Measurements from ENCODE around the gene RAB11FIP3. TPM values are rescaled to one million over a fixed set of nuclear protein-coding genes. Genes with fewer than 3 reads are reported as not detected.
"Not testable (repeated sequence)": the region's sequence is repeated elsewhere in the genome, so short reads cannot be mapped to it uniquely, and the experiment has no call there.

Gene RAB11FIP3
- 35.2 and 38.5 TPM in 2 replicates for total RNA-seq

GRCh38 chr16:425082-425718, at the start of gene RAB11FIP3:
Gene RAB11FIP3 (plus strand): TSS chr16:425649. CDS start chr16:426007, 358 bp downstream.
- intact Hi-C loops (cut with micrococcal nuclease), result loop anchor here (1.0 to 10.0 kb wide), 3 partner anchors 24 to 160 kb away; partner anchors contain the start of gene DECR2

DNA sequence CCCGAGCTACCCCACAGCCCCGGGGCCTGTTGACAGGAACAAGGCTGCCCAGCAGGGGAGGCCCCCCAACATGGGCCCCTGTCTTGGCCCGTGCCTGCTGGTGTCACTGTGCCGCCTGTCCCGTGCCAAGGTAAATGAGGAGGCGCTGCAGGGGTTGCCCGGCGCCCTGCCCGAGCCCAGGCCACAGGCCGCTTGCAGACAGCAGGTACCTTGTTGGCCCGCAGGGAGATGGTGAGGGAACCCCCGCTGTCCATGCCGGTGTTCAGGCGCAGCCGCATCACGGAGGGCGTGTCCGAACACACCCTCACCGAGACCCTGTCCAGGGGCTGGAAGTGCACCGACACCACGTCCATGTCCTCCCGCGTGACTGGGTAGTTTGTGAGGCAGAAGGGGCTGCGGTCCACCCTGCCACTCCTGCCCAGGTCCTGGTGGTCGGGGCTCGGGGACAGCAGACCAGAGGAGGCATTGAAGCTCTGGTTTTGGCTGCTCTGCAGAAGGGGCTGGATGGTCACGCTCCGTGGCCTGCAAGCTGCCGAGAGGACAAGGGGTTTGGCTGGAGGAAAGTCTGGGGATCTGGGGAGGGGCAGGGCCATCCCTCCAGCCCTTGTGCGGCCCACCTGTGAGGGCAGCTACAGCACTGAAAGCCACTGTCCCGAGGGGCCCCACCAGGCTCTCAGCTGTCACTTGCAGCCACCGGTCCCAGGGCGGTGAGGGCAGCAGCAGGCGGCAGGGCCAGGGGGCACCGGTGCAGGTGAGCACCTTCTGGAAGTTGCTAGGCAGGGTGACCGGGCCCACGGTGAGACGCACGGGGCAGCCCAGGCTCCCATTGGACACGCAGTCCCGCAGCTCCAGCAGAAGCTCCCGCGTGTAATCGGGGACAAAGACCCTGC, 49.3 kb upstream of the RAB11FIP3 start:
- intact Hi-C loops (cut with micrococcal nuclease), result no loop called here

GRCh38 chr16:376817-377418, 48.5 kb upstream of the RAB11FIP3 start:
- intact Hi-C loops (cut with micrococcal nuclease), result no loop called here

DNA sequence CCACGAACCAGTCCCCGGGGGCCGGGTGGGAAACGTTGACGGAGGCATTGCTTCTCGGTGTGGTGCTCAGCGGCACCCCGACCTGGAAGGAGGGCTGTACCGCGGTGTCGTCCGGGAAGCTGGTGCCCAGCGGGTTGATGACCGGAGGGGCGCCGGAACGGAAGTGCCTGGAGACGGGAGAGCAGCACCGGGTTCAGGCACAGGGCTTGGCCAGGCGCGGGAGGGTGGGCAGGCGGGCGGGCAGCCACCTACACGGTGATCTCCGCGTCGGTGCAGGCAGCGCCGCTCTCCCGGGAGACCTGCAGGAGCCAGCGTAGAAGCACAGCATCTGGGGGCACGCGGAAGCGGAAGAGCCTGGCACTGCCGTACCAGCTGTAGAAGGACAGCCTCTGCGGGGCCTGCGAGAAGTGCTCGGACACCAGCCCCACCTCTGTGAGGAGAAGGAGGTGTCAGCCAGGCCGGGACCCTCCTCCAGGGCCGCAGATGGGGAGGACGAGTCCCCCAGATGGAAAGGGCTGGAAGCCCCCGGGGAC, 48.0 kb upstream of the RAB11FIP3 start:
- intact Hi-C loops (cut with micrococcal nuclease), result no loop called here

GRCh38 chr16:378113-378820, 47.2 kb upstream of the RAB11FIP3 start:
- intact Hi-C loops (cut with micrococcal nuclease), result not testable (repeated sequence)

- intact Hi-C loops (cut with micrococcal nuclease), result no loop called here
These were observed 46.6 kb upstream of the RAB11FIP3 start for GRCh38 chr16:378821-379182.

- intact Hi-C loops (cut with micrococcal nuclease), result no loop called here
These were observed 46.1 kb upstream of the RAB11FIP3 start for GRCh38 chr16:379183-379960.

DNA sequence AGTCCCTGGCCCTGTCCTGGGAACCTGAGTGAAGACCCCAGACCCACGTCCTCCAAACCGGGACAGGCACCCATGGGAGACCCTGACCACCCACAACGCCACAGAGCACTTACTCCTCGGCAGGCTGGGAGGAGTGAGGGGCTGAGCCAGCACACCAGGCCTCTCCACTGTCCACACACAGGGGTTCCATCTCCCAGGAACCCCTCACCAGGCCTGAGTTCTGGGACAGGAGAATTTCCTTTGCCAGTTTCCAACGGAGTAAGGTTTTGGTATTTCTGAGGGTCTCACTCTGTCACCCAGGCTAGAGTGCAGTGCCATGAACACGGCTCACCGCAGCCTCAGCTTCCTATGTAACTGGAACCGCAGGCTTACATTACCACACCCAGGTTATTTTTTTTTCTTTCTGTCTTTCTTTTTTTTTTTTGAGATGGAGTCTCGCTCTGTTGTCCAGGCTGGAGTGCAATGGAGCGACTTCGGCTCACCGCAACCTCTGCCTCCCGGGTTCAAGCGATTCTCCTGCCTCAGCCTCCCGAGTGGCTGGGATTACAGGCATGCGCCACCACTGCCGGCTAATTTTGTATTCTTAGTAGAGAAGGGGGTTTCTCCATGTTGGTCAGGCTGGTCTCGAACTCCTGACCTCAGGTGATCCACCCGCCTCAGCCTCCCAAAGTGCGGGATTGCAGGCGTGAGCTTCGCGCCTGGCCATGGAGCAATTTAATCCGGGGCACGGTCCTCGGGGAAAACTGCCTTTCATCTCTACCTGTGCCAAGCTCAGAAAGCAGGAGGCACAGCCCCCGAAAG, 45.3 kb upstream of the RAB11FIP3 start:
- intact Hi-C loops (cut with micrococcal nuclease), result loop anchor here (5.0 to 10.0 kb wide), 2 partner anchors 147 to 285 kb away; partner anchors contain the start of genes CAPN15 and RHOT2

GRCh38 chr16:380762-381011, 44.8 kb upstream of the RAB11FIP3 start:
- intact Hi-C loops (cut with micrococcal nuclease), result loop anchor here (1.0 to 10.0 kb wide), 3 partner anchors 28 to 284 kb away; partner anchors contain the start of genes AXIN1, CAPN15 and RHOT2

- intact Hi-C loops (cut with micrococcal nuclease), result loop anchor here (1.0 to 10.0 kb wide), 3 partner anchors 29 to 284 kb away; partner anchors contain the start of genes AXIN1, CAPN15 and RHOT2
These were observed 44.2 kb upstream of the RAB11FIP3 start for GRCh38 chr16:381012-381788.

DNA sequence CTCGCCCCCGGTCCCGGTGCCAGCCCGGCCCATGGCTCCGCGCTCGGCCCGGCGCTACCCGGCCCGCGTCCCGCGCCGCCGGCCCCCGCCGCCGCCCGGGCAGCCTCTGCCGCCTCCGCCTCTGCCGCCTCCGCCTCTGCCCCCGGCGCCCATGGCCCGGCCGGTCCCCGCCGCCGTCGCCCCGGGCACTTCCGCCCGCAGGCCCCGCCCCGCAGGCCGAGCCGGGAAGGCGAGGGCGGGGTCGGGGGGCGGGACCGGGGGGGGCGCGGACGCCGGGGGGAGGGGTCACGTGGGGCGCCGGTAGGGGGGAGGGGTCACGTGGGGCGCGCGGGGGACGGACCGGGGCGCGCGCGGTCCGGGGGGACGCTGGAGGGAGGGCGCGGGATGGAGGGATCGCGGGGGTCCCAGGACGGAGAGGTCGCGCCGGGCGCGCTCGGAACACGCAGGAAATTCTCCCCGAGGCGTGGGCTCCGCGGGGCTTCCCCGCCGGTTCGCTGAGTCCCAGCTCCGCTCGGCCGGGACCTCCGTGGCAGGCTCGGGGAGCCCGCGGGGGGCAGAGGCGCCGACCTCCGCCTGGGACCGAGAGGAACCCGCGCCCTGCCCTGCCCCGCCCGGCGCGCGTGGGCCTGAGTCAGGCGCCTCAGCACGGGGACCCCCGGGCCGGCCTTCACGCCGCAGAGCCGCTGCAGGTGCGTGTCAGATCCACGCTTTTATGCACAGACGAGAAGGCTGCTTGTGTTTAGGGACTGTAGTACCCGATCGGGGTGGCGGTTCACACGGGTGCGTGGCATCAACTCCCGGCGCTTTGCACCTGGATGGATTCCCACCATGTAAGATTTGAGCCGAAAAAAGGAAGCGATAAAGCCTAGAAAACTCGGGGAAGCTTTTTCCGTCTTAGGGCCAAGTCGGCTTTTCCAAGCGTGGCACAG, 43.4 kb upstream of the RAB11FIP3 start, which contains the start of gene PGAP6:
TSS of gene PGAP6 (minus strand) at position 190 of the 929 bp plus-strand sequence. CDS start at position 33, 157 bp downstream.
- intact Hi-C loops (cut with micrococcal nuclease), result loop anchor here (1.0 to 10.0 kb wide), 5 partner anchors 12 to 283 kb away; partner anchors contain the start of genes AXIN1, CAPN15, DECR2 and MRPL28

- intact Hi-C loops (cut with micrococcal nuclease), result loop anchor here (1.0 to 10.0 kb wide), 3 partner anchors 13 to 281 kb away; partner anchors contain the start of genes CAPN15 and RHOT2
These were observed 42.0 kb upstream of the RAB11FIP3 start for GRCh38 chr16:383326-384051.

GRCh38 chr16:386641-387156, 38.8 kb upstream of the RAB11FIP3 start:
- intact Hi-C loops (cut with micrococcal nuclease), result loop anchor here (10.0 kb wide), 1 partner anchor 278 kb away; the partner anchor contains the start of gene RHOT2

DNA sequence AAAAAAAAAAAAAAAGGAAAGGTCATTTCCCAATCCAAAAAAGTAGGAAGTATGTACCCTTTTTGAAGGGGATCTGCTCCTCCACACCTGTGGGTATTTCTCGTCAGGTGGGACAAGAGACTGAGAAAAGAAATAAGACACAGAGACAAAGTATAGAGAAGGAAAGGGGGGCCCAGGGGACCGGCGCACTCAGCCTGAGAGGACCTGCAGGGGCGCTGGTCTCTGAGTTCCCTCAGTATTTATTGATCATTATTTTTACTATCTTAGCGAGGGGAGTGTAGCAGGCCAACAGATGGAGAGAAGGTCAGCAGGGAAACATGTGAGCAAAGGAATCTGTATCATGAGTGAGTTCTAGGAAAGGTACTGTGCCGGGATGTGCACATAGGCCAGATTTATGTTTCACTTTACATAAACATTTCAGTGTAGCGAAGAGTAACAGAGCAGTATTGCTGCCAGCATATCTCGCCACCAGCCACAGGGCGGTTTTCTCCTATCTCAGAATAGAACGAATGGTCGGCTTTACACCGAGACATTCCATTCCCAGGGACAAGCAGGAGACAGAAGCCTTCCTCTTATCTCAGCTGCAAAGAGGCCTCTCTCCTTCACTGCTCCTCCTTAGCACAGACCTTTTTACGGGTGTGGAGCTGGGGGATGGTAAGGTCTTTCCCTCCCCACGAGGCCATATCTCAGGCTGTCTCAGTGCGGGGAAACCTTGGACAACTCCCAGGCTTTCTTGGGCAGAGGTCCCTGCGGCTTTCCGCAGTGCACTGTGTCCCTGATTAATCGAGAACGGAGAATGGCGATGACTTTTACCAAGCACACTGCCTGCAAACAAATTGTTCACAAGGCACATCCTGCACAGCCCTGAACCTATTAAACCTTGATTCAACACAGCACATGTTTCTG, 37.4 kb upstream of the RAB11FIP3 start:
- intact Hi-C loops (cut with micrococcal nuclease), result loop anchor here (10.0 kb wide), 1 partner anchor 277 kb away; the partner anchor contains the start of gene RHOT2

DNA sequence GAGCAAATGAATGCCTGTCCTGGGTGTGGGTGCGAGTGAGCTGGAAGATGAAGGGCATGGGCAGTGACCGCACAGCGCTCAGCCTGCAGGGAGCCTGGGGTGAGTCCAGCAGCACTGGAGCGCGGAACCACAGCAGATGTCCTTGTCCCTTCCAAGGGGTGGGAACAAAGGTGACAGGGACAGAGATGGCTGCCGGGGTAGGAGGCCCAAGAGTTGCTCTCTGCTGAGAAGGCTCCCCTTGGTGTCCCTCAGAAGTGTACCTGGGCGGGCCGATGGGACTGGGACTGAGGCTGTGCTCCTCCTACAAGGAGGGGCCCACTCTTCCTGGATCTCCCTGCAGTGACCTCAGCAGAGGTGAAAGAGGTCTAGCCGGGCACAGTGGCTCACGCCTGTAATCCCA, 36.1 kb upstream of the RAB11FIP3 start:
- intact Hi-C loops (cut with micrococcal nuclease), result loop anchor here (10.0 kb wide), 1 partner anchor 275 kb away; the partner anchor contains the start of gene RHOT2

All from T-helper 1 cell treated with Interleukin-12 subunit alpha and Interleukin-12 subunit beta and Interleukin-4 antibody, amounts not matched to agents 30 ng/mL and 1 ng/mL, for 36 hours (primary cell).